ENCODE data around the gene KRT13.

The KRT13 gene

GRCh38 chr17:41505007-41505808 lies at the start of gene KRT13:
Gene KRT13, minus strand, starts transcription at chr17:41505612. Its CDS starts 62 bp downstream, at chr17:41505550.
- DNase-seq (ENCODE audit: low spot score) = no peak
- in situ Hi-C loops (cut with MboI; ENCODE audit: low pct_unique_long_range_greater_than_20kb, low sequenced_read_pairs, unreplicated experiment) = no loop called here
- TF ChIP-seq, protein P1, sequence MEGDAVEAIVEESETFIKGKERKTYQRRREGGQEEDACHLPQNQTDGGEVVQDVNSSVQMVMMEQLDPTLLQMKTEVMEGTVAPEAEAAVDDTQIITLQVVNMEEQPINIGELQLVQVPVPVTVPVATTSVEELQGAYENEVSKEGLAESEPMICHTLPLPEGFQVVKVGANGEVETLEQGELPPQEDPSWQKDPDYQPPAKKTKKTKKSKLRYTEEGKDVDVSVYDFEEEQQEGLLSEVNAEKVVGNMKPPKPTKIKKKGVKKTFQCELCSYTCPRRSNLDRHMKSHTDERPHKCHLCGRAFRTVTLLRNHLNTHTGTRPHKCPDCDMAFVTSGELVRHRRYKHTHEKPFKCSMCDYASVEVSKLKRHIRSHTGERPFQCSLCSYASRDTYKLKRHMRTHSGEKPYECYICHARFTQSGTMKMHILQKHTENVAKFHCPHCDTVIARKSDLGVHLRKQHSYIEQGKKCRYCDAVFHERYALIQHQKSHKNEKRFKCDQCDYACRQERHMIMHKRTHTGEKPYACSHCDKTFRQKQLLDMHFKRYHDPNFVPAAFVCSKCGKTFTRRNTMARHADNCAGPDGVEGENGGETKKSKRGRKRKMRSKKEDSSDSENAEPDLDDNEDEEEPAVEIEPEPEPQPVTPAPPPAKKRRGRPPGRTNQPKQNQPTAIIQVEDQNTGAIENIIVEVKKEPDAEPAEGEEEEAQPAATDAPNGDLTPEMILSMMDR (IDR thresholded peaks at IDR 0.05; ENCODE audit: extremely low read depth, insufficient read depth, missing control alignments) = no peak

DNA sequence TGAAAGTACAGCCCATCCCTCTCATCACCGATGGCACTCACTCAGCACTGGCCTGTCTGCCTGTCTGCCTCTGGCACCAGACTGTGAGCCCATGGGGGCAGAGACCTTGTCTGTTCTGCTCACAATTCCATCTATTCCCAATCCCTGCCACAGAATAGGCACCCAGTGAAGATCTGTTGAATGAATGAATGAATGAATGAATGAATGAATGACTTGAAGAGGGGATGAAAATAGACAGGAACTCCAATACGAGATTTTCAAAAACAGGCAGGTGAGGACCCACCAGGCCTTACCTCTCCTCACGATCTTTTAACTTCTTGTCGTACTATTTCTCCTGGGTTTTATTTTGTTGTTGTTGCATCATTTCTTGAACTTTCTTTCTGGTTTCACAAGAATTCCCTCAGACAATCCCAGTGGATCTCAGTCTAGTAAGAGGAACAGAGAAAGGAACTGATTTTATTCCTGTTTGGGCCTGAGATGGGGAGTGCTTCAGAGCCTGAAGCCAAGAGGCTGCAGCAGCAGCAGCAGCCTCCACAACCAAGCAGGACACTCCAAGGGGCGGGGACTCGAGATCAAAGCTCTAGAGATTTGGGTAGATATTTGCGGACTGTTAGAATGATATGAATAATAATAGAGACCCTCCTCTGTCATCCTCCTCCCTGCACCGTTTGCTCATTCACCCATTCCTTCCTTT lies 48.7 kb upstream of the KRT13 start:
- DNase-seq (ENCODE audit: low spot score) = no peak
- in situ Hi-C loops (cut with MboI; ENCODE audit: low pct_unique_long_range_greater_than_20kb, low sequenced_read_pairs, unreplicated experiment) = no loop called here
- TF ChIP-seq, protein P1 (IDR thresholded peaks at IDR 0.05; ENCODE audit: extremely low read depth, insufficient read depth, missing control alignments) = no peak

DNA sequence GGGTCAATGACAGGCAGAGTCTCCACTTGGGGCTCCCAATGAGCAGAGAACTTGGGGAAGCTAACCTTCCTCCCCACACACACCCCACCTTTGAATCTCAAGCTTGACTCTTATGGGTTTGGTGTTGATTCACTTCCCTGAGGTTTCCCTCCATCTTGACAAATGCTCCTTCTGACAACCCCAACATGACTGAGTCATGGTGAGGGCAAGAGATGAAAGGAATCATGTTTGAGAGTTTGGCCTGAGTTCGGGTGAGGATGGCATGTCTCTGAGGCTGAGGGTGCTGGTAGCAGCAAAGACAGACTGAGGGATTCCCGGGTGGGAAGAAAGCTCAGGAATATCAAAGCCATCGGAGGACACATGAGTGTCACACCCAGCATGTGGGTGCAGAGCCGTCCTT lies 47.8 kb upstream of the KRT13 start:
- in situ Hi-C loops (cut with MboI; ENCODE audit: low pct_unique_long_range_greater_than_20kb, low sequenced_read_pairs, unreplicated experiment) = no loop called here
- TF ChIP-seq, protein P1 (IDR thresholded peaks at IDR 0.05; ENCODE audit: extremely low read depth, insufficient read depth, missing control alignments) = no peak
- no peak for DNase-seq (ENCODE audit: low spot score)

DNA sequence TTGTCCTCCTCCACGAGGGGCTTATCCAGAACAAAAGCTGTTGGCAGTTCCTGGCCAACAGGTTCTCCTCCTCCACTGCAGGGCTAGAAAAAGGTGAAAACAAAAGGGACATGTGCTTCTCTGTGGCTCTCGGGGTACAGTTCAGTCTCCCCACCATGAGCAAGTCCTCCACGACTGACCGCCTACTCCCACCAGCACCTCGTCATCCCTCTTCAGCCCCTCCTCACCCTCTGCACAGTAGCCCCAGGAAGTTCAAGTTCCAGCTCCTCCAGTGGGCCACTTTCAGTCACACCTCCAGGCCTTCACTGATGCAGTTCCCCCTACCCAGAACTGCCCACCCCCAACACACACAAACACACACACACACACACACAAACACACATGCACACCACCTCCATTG lies 47.0 kb upstream of the KRT13 start:
- in situ Hi-C loops (cut with MboI; ENCODE audit: low pct_unique_long_range_greater_than_20kb, low sequenced_read_pairs, unreplicated experiment) = no loop called here
- TF ChIP-seq, protein P1 (IDR thresholded peaks at IDR 0.05; ENCODE audit: extremely low read depth, insufficient read depth, missing control alignments) = no peak

DNA sequence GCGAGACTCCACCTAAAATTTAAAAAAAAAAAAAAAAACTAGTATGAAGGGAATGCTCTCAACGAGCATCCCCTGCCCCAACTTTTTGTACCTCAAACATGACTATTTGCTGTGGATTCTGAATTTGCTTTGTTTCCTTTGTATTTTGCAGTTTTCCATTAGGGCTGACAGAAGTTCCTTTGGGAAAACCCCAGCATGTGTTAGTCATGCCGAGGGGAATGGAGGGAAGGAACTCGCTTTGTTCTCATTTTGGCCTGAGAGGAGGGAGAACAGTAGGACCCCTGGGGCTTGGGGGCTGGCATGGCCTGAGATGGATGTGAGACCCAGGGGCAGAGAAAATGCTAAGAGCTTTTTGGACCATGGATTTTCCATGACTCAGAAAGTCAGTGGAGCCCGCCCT lies 46.0 kb upstream of the KRT13 start:
- no peak for DNase-seq (ENCODE audit: low spot score)
- TF ChIP-seq, protein P1 (IDR thresholded peaks at IDR 0.05; ENCODE audit: extremely low read depth, insufficient read depth, missing control alignments) = no peak
- in situ Hi-C loops (cut with MboI; ENCODE audit: low pct_unique_long_range_greater_than_20kb, low sequenced_read_pairs, unreplicated experiment) = no loop called here

More for the DNA sequence above, 47.0 kb upstream of the KRT13 start:
- DNase-seq (ENCODE audit: low spot score) = no peak

- in situ Hi-C loops (cut with MboI; ENCODE audit: low pct_unique_long_range_greater_than_20kb, low sequenced_read_pairs, unreplicated experiment) = no loop called here
- TF ChIP-seq, protein P1 (IDR thresholded peaks at IDR 0.05; ENCODE audit: extremely low read depth, insufficient read depth, missing control alignments) = no peak
Observed at GRCh38 chr17:41549596-41550039, 44.2 kb upstream of the KRT13 start.

More at GRCh38 chr17:41549596-41550039, 44.2 kb upstream of the KRT13 start:
- DNase-seq (ENCODE audit: low spot score) = no peak
